HepG2 (cell line): ENCODE results near the gene ART3. TPM values are rescaled to one million over a fixed set of nuclear protein-coding genes. Genes with fewer than 3 reads are reported as not detected.

Experiments
- CCDC6 ChIP-seq: sonication (generic); formaldehyde crosslinking; IDR thresholded peaks from 2 replicates; pipeline ENCODE4 v1.8.1; 2022; ENCODE audit warnings: mild to moderate bottlenecking, missing genetic modification reagents, moderate library complexity
- HDAC2 ChIP-seq: sonication (generic); formaldehyde crosslinking; IDR thresholded peaks from 2 replicates; pipeline ENCODE4 v1.4.0; 2020; ENCODE audit warnings: missing genetic modification reagents
- KAT7 ChIP-seq: IDR thresholded peaks from 2 replicates; pipeline ENCODE4 v1.6.1; 2018; ENCODE audit warnings: borderline replicate concordance, missing compliant biosample characterization
- MAZ ChIP-seq, 2 experiments: sonication (generic) in 1 of 2; formaldehyde crosslinking in 1 of 2; IDR thresholded peaks; 2 replicates each; pipeline versions ENCODE4 v1.5.0 to v1.6.1; 2012 to 2020; ENCODE audit warnings: low read depth in 2 of 2, mild to moderate bottlenecking in 2 of 2, borderline replicate concordance in 1 of 2, improper control_type of control experiment in 1 of 2, low read length in 1 of 2, missing genetic modification reagents in 1 of 2, moderate library complexity in 1 of 2
- MEIS1 ChIP-seq: sonication (generic); formaldehyde crosslinking; IDR thresholded peaks from 2 replicates; pipeline ENCODE4 v1.9.0; 2021; ENCODE audit warnings: mild to moderate bottlenecking, missing genetic modification reagents, moderate library complexity, borderline replicate concordance
- PHF8 ChIP-seq: sonication (generic); formaldehyde crosslinking; IDR thresholded peaks from 2 replicates; pipeline ENCODE4 v1.5.0; 2020; ENCODE audit warnings: missing genetic modification reagents
- RNF2 ChIP-seq: fragments of 450-650 bp; conservative IDR thresholded peaks from 2 replicates; pipeline ENCODE4 v1.6.1; 2016; ENCODE audit warnings: low read depth
- STAT5B ChIP-seq: sonication (generic); formaldehyde crosslinking; IDR thresholded peaks from 2 replicates; pipeline ENCODE4 v1.4.0; 2020; ENCODE audit warnings: missing genetic modification reagents
- YY1 ChIP-seq: IDR thresholded peaks from 2 replicates; pipeline ENCODE4 v1.6.1; 2011; ENCODE audit warnings: low read length, low read depth, moderate library complexity, mild to moderate bottlenecking; ENCODE audit not compliant: insufficient read depth, insufficient replicate concordance
- ZBTB2 ChIP-seq: sonication (generic); formaldehyde crosslinking; IDR thresholded peaks from 2 replicates; pipeline ENCODE4 v1.8.0; 2022; ENCODE audit warnings: low read depth, missing genetic modification reagents
- ZNF292 ChIP-seq: sonication (generic); formaldehyde crosslinking; IDR thresholded peaks from 2 replicates; pipeline ENCODE4 v1.8.1; 2022; ENCODE audit warnings: mild to moderate bottlenecking, low read depth, missing genetic modification reagents, borderline replicate concordance
- ZNF296 ChIP-seq: sonication (generic); formaldehyde crosslinking; conservative IDR thresholded peaks from 2 replicates; pipeline ENCODE4 v1.5.0; 2020; ENCODE audit warnings: mild to moderate bottlenecking, missing genetic modification reagents
- ZNF3 ChIP-seq: IDR thresholded peaks from 2 replicates; pipeline ENCODE4 v1.7.0; 2017; ENCODE audit warnings: inconsistent platforms
- ZNF335 ChIP-seq: sonication (generic); formaldehyde crosslinking; IDR thresholded peaks from 2 replicates; pipeline ENCODE4 v1.4.0; 2020; ENCODE audit warnings: missing genetic modification reagents
- ZNF484 ChIP-seq: sonication (generic); formaldehyde crosslinking; IDR thresholded peaks from 2 replicates; pipeline ENCODE4 v1.5.1; 2020; ENCODE audit warnings: mild to moderate bottlenecking, low read depth, missing genetic modification reagents, borderline replicate concordance
- ZNF598 ChIP-seq: sonication (generic); formaldehyde crosslinking; IDR thresholded peaks from 2 replicates; pipeline ENCODE4 v1.5.1; 2020; ENCODE audit warnings: mild to moderate bottlenecking, missing genetic modification reagents, borderline replicate concordance
- ZNF607 ChIP-seq: sonication (generic); formaldehyde crosslinking; IDR thresholded peaks from 2 replicates; pipeline ENCODE4 v1.5.1; 2020; ENCODE audit warnings: missing genetic modification reagents, mild to moderate bottlenecking, borderline replicate concordance
- ZNF674 ChIP-seq: sonication (generic); formaldehyde crosslinking; IDR thresholded peaks from 2 replicates; pipeline ENCODE4 v1.5.0; 2020; ENCODE audit warnings: low read depth, mild to moderate bottlenecking, missing genetic modification reagents
- ZNF839 ChIP-seq: sonication (generic); formaldehyde crosslinking; IDR thresholded peaks from 2 replicates; pipeline ENCODE4 v1.4.0; 2020; ENCODE audit warnings: missing genetic modification reagents, mild to moderate bottlenecking, borderline replicate concordance
- ZSCAN20 ChIP-seq: sonication (generic); formaldehyde crosslinking; IDR thresholded peaks from 2 replicates; pipeline ENCODE4 v1.4.0; 2020; ENCODE audit warnings: missing genetic modification reagents, mild to moderate bottlenecking, borderline replicate concordance
- polyA plus RNA-seq, 8 experiments: library from polyadenylated mRNA; depleted of rRNA in 3 of 8; stranded (reverse) in 7 of 8; unstranded in 1 of 8; fragments of >200 nt; fragmentation: Illumina TruSeq in 4 of 8; extraction: Trizol in 4 of 8; gene quantifications; 2 replicates each; pipeline versions ENCODE4 v1.2.1 to v1.2.3, GENCODE V29; 2011 to 2016; ENCODE audit warnings: low read depth in 4 of 8, missing spikeins in 1 of 8, mixed read lengths in 1 of 8; ENCODE audit not compliant: insufficient read depth in 1 of 8
- total RNA-seq, 5 experiments: library from RNA; depleted of rRNA; stranded (reverse); fragments of >200 nt; fragmentation: Illumina TruSeq; extraction: Trizol; gene quantifications; 2 replicates each; pipeline ENCODE4 v1.2.3, GENCODE V29; 2016; ENCODE audit warnings: low read depth in 1 of 5
- TF ChIP-seq, protein P1 (sequence below): sonication (generic); formaldehyde crosslinking; IDR thresholded peaks from 2 replicates; pipeline ENCODE4 v1.5.0; 2020; ENCODE audit warnings: mild to moderate bottlenecking, missing genetic modification reagents
- TF ChIP-seq, protein P2 (sequence below): sonication (generic); formaldehyde crosslinking; IDR thresholded peaks from 2 replicates; pipeline ENCODE4 v1.4.0; 2020; ENCODE audit warnings: missing genetic modification reagents; ENCODE audit errors: not compliant biosample characterization
- TF ChIP-seq, protein P3 (sequence below): sonication (generic); formaldehyde crosslinking; IDR thresholded peaks from 2 replicates; pipeline ENCODE4 v1.5.0; 2020; ENCODE audit warnings: missing genetic modification reagents

The ART3 gene
- total and polyA plus RNA-seq, 2 of the 13 experiments (the other 11 are each of a cell fraction or from before 2014, with no cell fraction given), result not detected

DNA sequence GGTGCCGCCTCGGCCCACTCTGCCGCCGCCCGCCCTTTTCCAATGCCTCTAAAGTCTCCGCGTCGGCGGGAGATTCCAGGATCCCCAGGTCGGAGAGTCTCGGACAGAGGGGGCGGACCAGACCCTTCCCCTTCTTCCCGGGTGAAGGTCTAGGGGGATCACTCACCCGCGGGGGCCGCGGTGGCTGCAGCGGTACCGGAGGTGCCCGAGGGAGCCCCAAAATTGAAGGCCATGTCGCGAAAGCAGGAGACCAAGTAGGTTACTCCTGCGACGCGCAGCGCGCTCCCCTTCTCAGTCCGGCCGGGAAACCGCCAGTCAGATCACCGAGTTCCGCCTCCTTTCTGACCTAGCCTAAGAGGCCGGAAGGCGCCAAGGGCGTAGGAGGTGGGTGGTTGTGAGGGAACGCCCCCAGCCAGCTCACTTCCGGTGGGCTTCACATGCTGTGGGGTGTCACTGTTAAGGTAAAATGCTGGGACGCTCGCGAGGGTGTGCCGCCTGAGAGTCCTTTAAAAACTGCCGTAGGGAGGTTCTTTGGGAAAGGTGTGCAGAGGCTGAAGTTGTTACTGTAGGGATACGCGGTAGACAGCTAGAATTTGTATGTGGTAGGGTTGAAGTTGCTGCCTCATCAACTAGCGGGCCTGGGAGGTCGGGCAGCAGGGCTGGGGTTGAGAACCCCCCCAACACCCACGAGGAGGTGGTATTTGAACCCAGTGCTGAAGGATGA is 73.8 kb downstream of the ART3 start, which contains the start of gene NUP54 (continued):
- no peak for TF ChIP-seq ZBTB2
- 0 out of 2 replicates have a peak, but pooled peaks have one; percentile 77 for TF ChIP-seq ZNF607 (CRISPR knock-in tag)
- TF ChIP-seq, protein P1, sequence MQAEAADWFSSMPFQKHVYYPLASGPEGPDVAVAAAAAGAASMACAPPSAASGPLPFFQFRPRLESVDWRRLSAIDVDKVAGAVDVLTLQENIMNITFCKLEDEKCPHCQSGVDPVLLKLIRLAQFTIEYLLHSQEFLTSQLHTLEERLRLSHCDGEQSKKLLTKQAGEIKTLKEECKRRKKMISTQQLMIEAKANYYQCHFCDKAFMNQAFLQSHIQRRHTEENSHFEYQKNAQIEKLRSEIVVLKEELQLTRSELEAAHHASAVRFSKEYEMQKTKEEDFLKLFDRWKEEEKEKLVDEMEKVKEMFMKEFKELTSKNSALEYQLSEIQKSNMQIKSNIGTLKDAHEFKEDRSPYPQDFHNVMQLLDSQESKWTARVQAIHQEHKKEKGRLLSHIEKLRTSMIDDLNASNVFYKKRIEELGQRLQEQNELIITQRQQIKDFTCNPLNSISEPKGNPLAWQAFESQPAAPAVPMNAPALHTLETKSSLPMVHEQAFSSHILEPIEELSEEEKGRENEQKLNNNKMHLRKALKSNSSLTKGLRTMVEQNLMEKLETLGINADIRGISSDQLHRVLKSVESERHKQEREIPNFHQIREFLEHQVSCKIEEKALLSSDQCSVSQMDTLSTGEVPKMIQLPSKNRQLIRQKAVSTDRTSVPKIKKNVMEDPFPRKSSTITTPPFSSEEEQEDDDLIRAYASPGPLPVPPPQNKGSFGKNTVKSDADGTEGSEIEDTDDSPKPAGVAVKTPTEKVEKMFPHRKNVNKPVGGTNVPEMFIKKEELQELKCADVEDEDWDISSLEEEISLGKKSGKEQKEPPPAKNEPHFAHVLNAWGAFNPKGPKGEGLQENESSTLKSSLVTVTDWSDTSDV, result no peak; the same call in 1 of the 2 replicates
- no peak; the same call in 1 of the 2 replicates for TF ChIP-seq ZNF598 (CRISPR knock-in tag)
- peak; percentile 22; the same call in 1 of the 2 replicates for TF ChIP-seq ZNF484
- no peak for TF ChIP-seq ZNF296
- peak; percentile 74; the same call in 1 of the 2 replicates for TF ChIP-seq ZNF674 (CRISPR knock-in tag)
- no peak; the same call in 1 of the 2 replicates for TF ChIP-seq ZNF292 (CRISPR knock-in tag)
- TF ChIP-seq RNF2, result no peak; the same call in 1 of the 2 replicates
- peak; percentile 96 for TF ChIP-seq ZNF839 (CRISPR knock-in tag)
- peak; percentile 97 for TF ChIP-seq PHF8 (CRISPR knock-in tag)
- TF ChIP-seq YY1, result peak; percentile 75
- TF ChIP-seq, protein P2, sequence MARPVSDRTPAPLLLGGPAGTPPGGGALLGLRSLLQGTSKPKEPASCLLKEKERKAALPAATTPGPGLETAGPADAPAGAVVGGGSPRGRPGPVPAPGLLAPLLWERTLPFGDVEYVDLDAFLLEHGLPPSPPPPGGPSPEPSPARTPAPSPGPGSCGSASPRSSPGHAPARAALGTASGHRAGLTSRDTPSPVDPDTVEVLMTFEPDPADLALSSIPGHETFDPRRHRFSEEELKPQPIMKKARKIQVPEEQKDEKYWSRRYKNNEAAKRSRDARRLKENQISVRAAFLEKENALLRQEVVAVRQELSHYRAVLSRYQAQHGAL (CRISPR knock-in tag), result peak; percentile 90
- 0 out of 2 replicates have a peak, but pooled peaks have one; percentile 72 for TF ChIP-seq ZNF335 (CRISPR knock-in tag)
- peak; percentile 76; the same call in 1 of the 2 replicates for TF ChIP-seq MAZ (IDR thresholded peaks at IDR 0.05; ENCODE audit: borderline replicate concordance, low read depth, low read length)
- TF ChIP-seq MAZ (CRISPR knock-in tag; IDR thresholded peaks at IDR 0.05; ENCODE audit: low read depth), result peak; percentile 89
- TF ChIP-seq ZSCAN20 (CRISPR knock-in tag), result peak; percentile 49; the same call in 1 of the 2 replicates
- TF ChIP-seq STAT5B (CRISPR knock-in tag), result 0 out of 2 replicates have a peak, but pooled peaks have one; percentile 23
- peak; percentile 85 for TF ChIP-seq HDAC2 (CRISPR knock-in tag)
- TF ChIP-seq, protein P3, sequence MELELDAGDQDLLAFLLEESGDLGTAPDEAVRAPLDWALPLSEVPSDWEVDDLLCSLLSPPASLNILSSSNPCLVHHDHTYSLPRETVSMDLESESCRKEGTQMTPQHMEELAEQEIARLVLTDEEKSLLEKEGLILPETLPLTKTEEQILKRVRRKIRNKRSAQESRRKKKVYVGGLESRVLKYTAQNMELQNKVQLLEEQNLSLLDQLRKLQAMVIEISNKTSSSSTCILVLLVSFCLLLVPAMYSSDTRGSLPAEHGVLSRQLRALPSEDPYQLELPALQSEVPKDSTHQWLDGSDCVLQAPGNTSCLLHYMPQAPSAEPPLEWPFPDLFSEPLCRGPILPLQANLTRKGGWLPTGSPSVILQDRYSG (CRISPR knock-in tag), result peak; percentile 89
- peak; percentile 92 for TF ChIP-seq KAT7 (CRISPR knock-in tag)
- peak; percentile 97 for TF ChIP-seq CCDC6
- TF ChIP-seq ZNF3 (CRISPR knock-in tag), result no peak
- TF ChIP-seq MEIS1 (CRISPR knock-in tag), result peak; percentile 78; the same call in 1 of the 2 replicates
